HL-60/S4 treated with phorbol 12-myristate 13-acetate at 8.2 ng/mL for 4 days and 3 days (cell line): ENCODE measurements around the gene UIMC1.
"Not testable (repeated sequence)": the region's sequence is repeated elsewhere in the genome, so short reads cannot be mapped to it uniquely, and the experiment has no call there.

Source experiments
- in situ Hi-C: fragments of 300-500 bp; cut with MboI; formaldehyde crosslinking; loops from 2 replicates; pipeline ENCODE4 v1.15.0; 2022; ENCODE audit warnings: low sequenced_read_pairs

Gene UIMC1

DNA sequence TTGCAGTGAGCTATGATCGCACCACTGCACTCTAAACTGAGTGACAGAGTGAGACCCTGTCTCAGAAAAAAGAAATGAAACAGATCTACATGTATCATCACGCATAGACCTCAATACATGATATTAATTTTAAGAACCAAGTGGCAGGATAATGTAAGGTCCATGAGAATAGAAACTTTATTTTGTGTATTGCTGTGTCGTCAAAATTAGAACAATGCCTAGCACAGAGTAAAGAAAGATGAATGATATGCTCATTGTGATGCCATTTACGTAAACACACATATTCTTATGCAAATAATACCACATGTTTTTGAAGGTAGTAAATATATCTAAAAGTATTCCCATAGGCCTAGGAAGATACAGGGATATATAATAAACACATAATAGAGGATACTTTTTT lies 3.6 kb upstream of the UIMC1 start:
- in situ Hi-C loops: no loop called here

DNA sequence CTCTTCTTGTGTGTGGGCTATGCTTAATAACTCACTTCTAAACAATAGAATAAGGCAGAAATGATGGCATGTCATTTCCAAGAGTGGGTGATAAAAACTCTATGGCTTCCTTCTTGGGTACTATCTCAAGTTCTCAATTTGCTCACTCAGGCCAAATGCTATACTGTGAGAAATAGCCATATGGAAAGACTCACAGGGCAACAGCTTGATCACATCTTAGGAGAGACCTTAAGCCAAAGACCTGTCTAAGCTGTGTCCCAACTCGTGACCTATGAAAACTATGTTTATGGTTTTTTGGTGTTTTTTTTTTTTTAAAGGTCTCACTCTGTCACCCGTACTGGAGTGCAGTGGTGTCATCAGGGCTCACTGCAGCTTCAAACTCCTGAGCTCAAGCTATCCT lies 2.1 kb upstream of the UIMC1 start:
- in situ Hi-C loops: no loop called here

DNA sequence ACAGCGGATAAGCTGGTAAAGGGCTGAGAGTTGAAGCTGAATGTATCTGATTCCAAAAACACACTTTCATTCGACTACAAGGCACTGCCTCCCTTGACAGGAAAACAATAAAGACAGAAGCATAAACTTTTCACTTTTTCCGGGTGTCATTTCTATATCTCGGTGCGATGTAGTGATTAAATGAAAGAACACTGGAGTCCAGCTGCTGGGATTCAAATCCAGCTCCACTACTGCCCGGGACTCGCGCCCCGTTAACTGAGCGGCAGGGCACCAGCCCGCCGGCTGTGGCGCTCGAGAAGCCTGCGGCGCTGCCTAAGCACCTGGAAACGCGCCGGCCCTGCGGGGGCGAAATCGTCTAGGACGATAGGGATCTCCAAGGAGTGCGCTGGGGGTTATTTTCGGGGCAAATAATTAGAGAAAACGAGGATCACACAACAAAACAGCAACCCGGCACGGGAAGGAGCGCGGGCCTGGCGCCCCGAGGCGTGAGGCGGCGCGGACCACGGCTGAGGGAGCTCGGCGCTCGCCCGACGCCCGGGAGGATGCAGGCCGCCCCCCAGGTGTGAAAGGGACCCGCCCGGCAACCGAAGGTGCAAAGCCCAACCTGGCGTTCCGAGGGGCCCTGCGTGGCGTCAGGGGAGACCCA lies 837 bp downstream of the UIMC1 start:
- in situ Hi-C loops: no loop called here

DNA sequence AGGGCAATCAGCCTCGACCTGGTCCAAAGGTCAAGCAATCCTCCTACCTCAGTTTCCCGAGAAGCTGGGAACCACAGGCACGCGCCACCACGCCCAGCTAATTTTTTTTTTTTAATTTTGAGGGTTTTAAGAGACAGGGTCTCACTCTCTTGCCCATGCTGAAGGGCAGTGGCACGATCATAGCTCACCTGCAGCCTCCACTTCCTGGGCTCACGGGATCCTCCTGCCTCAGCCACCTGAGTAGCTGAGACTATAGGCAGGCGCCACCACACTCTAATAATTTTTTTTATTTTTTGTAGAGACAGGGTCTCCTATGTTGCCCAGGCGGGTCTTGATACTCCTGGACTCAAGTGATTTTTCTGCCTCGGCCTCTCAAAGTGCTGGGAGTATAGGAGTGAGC lies 1.6 kb downstream of the UIMC1 start:
- in situ Hi-C loops: no loop called here

DNA sequence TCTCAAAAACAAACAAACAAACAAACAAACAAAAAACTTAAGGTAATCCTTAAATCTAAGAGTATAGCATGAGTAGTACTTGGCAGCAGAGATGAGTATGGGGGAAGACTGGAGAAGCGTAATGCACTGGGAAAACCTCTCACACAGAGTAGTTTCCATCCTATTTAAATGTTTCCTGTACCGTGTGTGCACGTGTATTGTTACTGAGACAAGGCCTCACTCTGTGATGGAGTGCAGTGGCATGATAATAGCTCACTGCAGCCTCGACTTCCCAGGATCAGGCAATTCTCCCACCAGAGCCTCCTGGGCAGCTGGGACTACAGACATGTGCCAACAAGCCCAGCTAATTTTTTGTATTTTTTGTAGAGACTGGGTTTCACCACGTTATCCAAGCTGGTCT lies 2.9 kb downstream of the UIMC1 start:
- in situ Hi-C loops: no loop called here

DNA sequence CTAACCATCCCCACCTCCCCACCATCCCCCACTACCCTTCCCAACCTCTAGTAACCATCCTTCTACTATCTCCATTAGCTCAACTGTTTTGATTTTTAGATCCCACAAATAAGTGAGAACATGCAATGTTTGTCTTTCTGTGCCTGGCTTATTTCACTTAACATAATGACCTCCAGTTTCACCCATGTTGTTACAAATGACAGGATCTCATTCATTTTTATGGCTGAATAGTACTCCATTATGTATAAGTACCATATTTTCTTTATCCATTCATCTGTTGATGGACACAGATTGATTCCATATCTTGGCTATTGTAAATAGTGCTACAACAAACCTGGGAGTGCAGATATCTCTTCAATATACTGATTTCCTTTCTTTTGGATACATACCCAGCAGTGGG lies 7.1 kb downstream of the UIMC1 start:
- in situ Hi-C loops: not testable (repeated sequence)

DNA sequence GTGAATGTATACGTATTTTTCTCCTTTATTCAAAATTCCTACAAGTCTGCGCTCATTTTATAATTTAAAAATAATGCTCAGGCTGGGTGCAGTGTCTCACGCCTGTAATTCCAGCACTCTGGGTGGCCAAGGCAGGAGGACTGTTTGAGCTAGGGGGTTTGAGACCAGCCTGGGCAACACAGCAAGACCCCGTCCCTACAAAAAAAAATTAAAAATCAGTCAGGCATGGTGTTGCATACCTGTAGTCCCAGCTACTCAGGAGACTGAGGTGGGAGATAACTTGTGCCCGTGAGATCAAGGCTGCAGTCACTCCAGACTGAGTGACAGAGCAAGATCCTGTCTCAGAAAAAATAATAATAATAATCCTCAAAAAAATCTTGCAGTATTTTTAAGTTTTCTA lies 7.8 kb downstream of the UIMC1 start:
- in situ Hi-C loops: no loop called here

DNA sequence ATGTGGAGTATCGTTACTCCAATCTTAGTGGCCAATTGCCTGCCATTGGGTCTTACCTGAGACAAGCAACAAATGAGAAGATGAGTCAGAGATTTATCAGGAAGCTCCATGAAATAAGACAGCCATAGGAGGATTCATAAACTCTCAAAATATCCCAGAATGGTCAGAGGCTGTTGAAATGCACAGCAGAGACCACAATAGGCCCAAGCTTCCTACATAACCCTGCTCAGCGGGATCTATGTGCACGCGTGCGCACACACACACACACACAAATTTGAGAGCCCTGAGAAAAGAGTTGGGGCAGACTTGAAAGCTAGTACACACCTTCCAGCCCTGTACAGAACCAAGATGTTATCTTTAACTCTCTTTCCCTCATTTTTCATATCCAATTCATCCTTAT lies 9.8 kb downstream of the UIMC1 start:
- in situ Hi-C loops: no loop called here

DNA sequence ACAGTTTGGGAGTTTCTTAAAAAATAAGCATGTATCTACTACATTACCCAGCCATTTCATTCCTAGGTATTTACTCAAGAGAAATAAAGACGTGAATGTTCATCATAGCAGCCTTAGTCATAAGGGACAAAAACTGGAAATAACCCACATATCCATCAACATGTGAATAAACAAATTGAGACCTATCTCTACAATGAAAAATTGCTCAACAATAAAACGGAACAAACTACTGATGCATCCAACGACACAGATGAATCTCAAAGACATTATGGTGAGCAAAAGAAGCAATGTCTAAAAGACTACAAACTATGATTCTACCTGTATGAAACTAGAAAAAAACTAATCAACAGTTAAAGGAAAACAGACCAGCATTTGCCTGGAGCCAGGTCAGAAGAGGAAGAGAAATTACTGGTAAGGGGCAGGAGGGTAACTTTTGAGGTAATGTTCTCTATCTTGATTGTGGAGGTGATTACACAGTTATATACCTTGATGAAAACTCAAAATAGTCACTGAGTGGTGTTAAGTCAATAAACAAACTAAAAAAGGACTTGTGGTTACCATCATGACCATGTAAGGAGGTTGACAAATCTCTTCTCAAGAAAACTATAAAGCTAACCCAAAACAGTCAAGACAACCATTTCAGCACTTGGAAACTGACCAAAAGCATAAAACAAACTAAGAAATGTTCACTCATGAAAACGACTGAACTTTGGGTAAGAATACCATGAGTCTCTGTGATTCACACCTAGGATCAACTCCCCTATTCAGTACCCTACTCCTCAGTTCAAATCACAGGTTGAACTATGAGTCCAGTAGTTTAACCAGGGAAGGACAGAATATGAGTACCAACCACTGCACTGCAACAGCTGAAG lies 10.4 kb downstream of the UIMC1 start:
- in situ Hi-C loops: no loop called here

DNA sequence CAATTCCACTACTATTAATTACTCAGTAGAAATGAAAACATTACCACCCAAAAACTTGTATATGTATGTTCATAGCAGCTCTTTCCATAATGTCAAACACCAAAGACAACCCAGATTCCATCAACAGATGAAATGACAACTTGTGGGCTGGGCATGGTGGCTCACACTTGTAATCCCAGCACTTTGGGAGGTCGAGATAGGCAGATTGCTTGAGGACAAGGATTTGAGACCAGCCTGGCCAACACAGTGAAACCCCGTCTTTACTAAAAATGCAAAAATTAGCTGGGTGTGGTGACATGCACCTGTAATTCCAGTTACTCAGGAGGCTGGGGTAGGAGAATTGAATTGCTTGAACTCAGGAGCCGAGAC lies 11.5 kb downstream of the UIMC1 start:
- in situ Hi-C loops: no loop called here

DNA sequence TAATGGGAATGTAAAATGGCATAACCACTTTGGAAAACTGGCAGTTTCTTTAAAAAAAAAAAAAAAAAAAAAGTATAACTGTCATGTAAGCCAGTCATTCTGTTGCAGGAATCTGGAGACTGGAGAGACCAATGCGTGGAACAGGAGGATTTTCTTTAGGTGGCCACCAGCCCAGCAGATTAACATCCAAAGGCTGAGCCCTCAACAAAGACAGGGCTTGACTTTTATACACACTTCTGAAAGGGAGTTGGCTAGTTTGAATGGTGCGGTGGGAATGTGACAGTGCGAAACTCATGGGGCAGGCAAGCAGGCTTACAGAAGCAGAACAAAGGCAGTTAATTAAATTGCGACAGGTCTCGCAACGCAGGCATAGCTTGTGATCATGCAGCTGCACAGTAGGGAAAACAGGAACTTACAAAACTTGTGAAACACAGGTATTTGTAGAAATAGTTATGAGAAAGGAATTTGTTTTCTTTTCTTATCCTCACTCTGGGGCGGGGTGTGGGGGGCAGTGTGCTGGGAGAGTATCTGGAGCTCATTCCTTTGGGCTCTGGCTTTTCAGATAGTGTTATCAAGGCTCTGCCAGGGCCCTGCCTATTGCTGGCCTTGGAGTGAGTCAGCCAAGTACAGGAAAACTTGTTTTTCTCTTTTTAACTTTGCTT lies 12.0 kb downstream of the UIMC1 start:
- in situ Hi-C loops: no loop called here

DNA sequence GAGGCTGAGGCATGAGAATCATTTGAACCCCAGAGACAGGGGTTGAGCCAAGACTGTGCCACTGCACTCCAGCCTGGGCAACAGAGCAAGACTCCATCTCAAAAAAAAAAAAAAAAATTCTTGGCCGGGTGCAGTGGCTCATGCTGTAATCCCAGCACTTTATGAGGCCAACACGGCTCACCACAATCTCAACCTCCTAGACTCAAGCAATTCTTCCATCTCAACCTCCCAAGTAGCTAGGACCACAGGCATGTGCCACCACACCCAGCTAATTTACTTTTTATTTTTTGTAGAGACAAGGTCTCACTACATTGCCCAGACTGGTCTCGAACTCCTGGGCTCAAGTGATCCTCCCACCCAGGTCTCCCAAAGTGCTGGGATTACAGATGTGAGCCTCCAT lies 13.5 kb downstream of the UIMC1 start:
- in situ Hi-C loops: not testable (repeated sequence)

DNA sequence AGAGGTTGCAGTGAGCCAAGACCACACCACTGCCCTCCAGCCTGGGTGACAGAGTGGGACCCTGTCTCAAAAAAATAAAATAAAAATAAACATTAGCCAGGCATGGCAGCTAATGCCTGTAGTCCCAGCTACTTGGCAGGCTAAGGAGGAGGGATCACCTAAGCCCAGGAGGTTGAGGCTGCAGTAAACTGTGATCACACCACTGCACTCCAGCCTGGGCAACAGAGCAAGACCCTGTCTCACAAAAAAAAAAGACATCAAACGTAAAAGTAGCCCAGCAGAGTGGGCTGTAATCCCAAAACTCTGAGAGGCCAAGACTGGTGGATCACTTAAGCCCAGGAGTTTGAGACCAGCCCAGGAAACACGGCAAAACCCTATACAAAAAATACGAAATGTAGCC lies 19.0 kb downstream of the UIMC1 start:
- in situ Hi-C loops: no loop called here

DNA sequence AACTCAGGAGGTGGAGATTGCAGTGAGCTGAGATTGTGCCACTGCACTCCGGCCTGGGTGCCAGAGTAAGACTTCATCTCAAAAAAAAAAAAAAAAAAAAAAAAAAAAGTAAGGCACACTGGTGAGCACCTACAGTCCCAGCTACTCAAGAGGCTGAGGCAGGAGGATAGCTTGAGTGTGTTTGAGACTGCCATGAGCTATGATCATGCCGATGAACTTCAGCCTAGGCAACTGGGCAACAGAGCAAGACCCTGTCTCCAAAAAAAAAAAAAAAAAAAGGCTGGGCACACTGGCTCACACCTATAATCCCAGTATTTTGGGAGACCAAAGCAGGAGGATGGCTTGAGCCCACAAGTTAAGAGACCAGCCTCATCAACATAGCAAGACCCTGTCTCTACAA lies 20.3 kb downstream of the UIMC1 start:
- in situ Hi-C loops: no loop called here

DNA sequence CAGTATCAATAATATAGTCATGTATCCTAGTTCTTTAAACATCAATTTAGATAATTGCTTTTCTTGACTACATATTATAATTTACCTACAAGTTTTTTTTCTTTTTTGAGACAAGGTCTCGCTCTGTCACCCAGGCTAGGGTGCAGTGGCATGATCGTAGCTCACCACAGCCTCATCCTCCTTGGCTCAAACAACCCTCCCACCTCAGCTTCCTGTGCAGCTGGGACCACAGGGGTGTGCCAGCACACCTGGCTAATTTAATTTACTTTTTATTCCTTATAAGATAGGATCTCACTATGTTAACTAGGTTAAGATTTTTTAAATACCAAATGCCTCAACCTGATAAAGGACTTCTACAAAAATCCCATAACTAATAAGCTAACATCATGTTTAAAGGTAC lies 21.1 kb downstream of the UIMC1 start:
- in situ Hi-C loops: no loop called here

DNA sequence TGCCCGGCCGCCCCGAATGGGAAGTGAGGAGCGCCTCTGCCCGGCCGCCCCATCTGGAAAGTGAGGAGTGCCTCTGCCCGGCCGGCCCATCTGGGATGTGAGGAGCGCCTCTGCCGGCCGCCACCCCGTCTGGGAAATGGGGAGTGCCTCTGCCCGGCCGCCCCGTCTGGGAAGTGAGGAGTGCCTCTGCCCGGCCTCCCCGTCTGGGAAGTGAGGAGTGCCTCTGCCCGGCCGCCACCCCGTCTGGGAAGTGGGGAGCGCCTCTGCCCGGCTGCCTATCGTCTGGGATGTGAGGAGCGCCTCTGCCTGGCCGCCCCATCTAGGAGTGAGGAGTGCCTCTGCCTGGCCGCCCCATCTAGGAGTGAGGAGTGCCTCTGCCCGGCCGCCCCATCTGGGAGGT lies 22.4 kb downstream of the UIMC1 start:
- in situ Hi-C loops: not testable (repeated sequence)

DNA sequence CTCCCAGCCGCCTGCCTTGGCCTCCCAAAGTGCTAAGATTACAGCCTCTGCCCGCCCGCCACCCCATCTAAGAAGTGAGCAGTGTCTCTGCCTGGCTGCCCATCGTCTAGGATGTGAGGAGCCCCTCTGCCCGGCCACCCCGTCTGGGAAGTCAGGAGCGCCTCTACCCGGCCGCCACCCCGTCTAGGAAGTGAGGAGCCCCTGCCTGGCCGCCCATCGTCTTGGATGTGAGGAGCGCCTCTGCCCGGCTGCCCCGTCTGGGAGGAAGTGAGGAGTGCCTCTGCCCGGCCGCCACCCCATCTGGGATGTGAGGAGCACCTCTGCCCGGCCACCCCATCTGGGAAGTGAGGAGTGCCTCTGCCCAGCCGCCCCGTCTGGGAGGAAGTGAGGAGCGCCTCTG lies 23.0 kb downstream of the UIMC1 start:
- in situ Hi-C loops: not testable (repeated sequence)

DNA sequence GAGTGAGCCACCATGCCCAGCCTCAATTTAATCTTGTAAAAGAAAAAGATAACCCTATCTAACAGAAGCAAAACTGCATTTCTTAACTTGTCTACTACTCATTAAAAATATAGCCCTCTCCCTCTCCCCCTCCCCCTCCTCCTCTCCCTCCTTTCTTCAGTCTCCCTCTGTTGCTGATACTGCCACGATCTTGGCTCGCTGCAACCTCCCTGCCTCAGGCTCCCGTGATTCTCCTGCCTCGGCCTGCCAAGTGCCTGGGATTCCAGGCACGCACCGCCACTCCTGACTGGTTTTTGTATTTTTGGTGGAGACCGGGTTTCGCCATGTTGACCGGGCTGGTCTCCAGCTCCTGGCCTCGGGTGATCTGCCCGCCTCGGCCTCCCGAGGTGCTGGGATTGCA lies 23.5 kb downstream of the UIMC1 start:
- in situ Hi-C loops: not testable (repeated sequence)

DNA sequence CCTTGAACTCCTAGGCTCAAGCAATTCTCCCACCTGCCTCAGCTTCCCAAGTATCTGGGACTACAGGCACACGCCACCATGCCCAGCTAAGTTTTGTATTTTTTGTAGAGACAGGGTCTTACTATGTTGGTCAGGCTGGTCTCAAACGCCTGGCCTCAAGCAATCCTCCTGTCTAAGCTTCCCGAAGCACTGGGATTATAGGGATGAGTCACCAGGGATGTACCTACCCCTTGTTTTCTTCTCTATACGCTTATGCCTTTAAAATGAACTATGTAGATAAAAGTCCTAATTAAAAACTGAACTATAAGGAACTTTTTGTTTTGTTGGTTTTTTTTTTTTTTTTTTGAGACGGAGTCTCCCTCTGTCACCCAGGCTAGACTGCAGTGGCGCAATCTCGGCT lies 25.8 kb downstream of the UIMC1 start:
- in situ Hi-C loops: no loop called here

DNA sequence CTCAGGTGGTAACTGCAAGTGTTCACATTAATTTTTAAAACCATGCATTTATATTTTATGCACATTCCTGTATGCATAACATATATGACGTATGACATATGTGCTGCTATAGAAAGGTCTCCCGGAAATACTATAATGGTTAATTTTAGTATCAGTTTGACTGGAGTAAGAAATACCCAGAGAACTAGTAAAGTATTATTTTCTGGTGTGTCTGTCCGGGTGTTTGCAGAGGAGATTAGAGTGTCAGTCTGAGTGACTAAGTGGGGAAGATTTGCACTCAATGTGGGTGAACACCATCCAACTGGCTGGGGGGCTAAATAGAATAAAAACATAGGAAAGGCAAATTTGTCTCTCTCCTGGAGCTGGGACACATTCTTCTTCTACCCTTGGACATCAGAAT lies 26.9 kb downstream of the UIMC1 start:
- in situ Hi-C loops: no loop called here

DNA sequence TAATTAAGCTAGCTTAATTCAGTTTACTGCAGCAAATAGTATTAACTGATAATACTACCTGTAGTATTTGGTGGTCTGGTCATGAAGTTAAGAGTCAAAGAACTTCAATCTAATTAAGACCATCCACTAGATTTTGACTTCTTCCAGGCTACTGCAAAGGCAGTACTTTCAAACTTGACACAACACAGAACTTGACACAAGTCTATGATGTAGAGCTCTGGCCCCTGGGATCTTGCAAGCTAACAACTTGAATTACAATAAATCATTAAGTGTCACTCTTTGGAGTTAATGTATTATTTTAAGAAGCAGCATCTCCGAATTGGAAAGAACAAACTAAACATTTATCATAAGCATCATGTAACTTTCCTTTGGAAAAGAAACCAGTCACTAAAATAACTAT lies 40.9 kb downstream of the UIMC1 start:
- in situ Hi-C loops: loop anchor here (25.0 kb wide), 1 partner anchor 303 kb away; no protein-coding TSS in a partner anchor

DNA sequence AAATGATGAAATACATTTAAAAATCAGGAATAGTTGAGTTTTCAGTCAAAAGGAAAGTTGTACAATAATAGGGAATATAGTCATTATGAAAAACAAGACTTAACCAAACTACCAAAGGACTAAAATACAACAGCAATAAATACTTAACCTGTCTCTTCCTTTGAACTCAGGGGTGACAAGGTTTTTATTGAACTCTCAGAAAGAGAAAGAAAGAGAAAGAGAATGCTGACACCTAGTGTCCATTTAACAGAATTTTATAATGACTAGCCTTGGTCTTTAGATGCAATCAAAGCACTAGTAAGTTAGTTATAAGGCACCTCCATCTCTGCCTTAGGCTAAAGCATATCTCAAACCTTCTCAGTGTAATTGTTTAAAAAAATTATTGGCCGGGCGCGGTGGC lies 47.5 kb downstream of the UIMC1 start:
- in situ Hi-C loops: loop anchor here (25.0 kb wide), 1 partner anchor 297 kb away; no protein-coding TSS in a partner anchor
